HepG2 (cell line): ENCODE data around the gene ASB7. TPM values are rescaled to one million over a fixed set of nuclear protein-coding genes. Genes with fewer than 3 reads are reported as not detected.

Experiments
- ATF7 ChIP-seq, 2 experiments: fragments of 450-650 bp in 1 of 2; sonication (generic) in 1 of 2; formaldehyde crosslinking in 1 of 2; IDR thresholded peaks; 2 replicates each; pipeline versions ENCODE4 v1.4.0 to v1.6.1; 2016 to 2020; ENCODE audit warnings: antibody characterized with exemption in 1 of 2, mild to moderate bottlenecking in 1 of 2, missing genetic modification reagents in 1 of 2
- EZH2 ChIP-seq: conservative IDR thresholded peaks from 2 replicates; pipeline ENCODE4 v1.6.1; 2012; ENCODE audit warnings: mild to moderate bottlenecking, low read depth, low read length, moderate library complexity
- FLYWCH1 ChIP-seq: sonication (generic); formaldehyde crosslinking; IDR thresholded peaks from 2 replicates; pipeline ENCODE4 v1.8.1; 2023; ENCODE audit warnings: mild to moderate bottlenecking, missing genetic modification reagents
- HNRNPL ChIP-seq: fragments of 200-400 bp; formaldehyde crosslinking; IDR thresholded peaks from 2 replicates; pipeline ENCODE4 v1.6.1; 2017; ENCODE audit warnings: mild to moderate bottlenecking, low read depth, low read length
- IKZF1 ChIP-seq: fragments of 450-650 bp; IDR thresholded peaks from 2 replicates; pipeline ENCODE4 v1.7.1; 2016
- KAT8 ChIP-seq: IDR thresholded peaks from 2 replicates; pipeline ENCODE4 v1.6.1; 2016; ENCODE audit warnings: missing genetic modification reagents, missing compliant biosample characterization
- KDM2A ChIP-seq: sonication (generic); formaldehyde crosslinking; IDR thresholded peaks from 2 replicates; pipeline ENCODE4 v1.4.0; 2020; ENCODE audit warnings: low read depth, missing genetic modification reagents, borderline replicate concordance
- SIN3A ChIP-seq: IDR thresholded peaks from 2 replicates; pipeline ENCODE4 v1.6.1; 2011; ENCODE audit warnings: low read depth, mild to moderate bottlenecking, control low read depth, low read length, borderline replicate concordance
- THAP9 ChIP-seq: sonication (generic); formaldehyde crosslinking; IDR thresholded peaks from 2 replicates; pipeline ENCODE4; 2020; ENCODE audit warnings: missing genetic modification reagents, mild to moderate bottlenecking, borderline replicate concordance
- ZMAT3 ChIP-seq: sonication (generic); formaldehyde crosslinking; conservative IDR thresholded peaks from 2 replicates; pipeline ENCODE4 v1.7.0; 2021; ENCODE audit warnings: missing genetic modification reagents
- ZNF619 ChIP-seq: sonication (generic); formaldehyde crosslinking; IDR thresholded peaks from 2 replicates; pipeline ENCODE4 v1.4.0; 2020; ENCODE audit warnings: mild to moderate bottlenecking, missing genetic modification reagents
- ZNF687 ChIP-seq: sonication (generic); formaldehyde crosslinking; IDR thresholded peaks from 2 replicates; pipeline ENCODE4 v1.5.1; 2020; ENCODE audit warnings: mild to moderate bottlenecking, missing genetic modification reagents, moderate library complexity
- ZNF75D ChIP-seq: sonication (generic); formaldehyde crosslinking; IDR thresholded peaks from 2 replicates; pipeline ENCODE4 v1.8.1; 2023; ENCODE audit warnings: missing genetic modification reagents, mild to moderate bottlenecking, borderline replicate concordance
- ZNF782 ChIP-seq: sonication (generic); formaldehyde crosslinking; IDR thresholded peaks from 2 replicates; pipeline ENCODE4 v1.4.0; 2020; ENCODE audit warnings: missing genetic modification reagents, mild to moderate bottlenecking, borderline replicate concordance
- ZNF816 ChIP-seq: sonication (generic); formaldehyde crosslinking; IDR thresholded peaks from 2 replicates; pipeline ENCODE4 v1.8.0; 2022; ENCODE audit warnings: missing genetic modification reagents, mild to moderate bottlenecking, borderline replicate concordance
- polyA plus RNA-seq, 8 experiments: library from polyadenylated mRNA; depleted of rRNA in 3 of 8; stranded (reverse) in 7 of 8; unstranded in 1 of 8; fragments of >200 nt; fragmentation: Illumina TruSeq in 4 of 8; extraction: Trizol in 4 of 8; gene quantifications; 2 replicates each; pipeline versions ENCODE4 v1.2.1 to v1.2.3, GENCODE V29; 2011 to 2016; ENCODE audit warnings: low read depth in 4 of 8, missing spikeins in 1 of 8, mixed read lengths in 1 of 8; ENCODE audit not compliant: insufficient read depth in 1 of 8
- total RNA-seq, 5 experiments: library from RNA; depleted of rRNA; stranded (reverse); fragments of >200 nt; fragmentation: Illumina TruSeq; extraction: Trizol; gene quantifications; 2 replicates each; pipeline ENCODE4 v1.2.3, GENCODE V29; 2016; ENCODE audit warnings: low read depth in 1 of 5
- TF ChIP-seq, protein P1 (sequence below): sonication (generic); formaldehyde crosslinking; IDR thresholded peaks from 2 replicates; pipeline ENCODE4 v1.8.1; 2023; ENCODE audit warnings: mild to moderate bottlenecking, missing genetic modification reagents
- TF ChIP-seq, protein P2 (sequence below): sonication (generic); formaldehyde crosslinking; IDR thresholded peaks from 2 replicates; pipeline ENCODE4 v1.4.0; 2020; ENCODE audit warnings: mild to moderate bottlenecking, missing genetic modification reagents
- TF ChIP-seq, protein P3 (sequence below): sonication (generic); formaldehyde crosslinking; IDR thresholded peaks from 2 replicates; pipeline ENCODE4 v1.4.0; 2020; ENCODE audit warnings: missing genetic modification reagents

Gene ASB7
- total and polyA plus RNA-seq, 2 of the 13 experiments (the other 11 are each of a cell fraction or from before 2014, with no cell fraction given) = 7.7 to 12.1 TPM

- TF ChIP-seq KAT8 (CRISPR knock-in tag) (peak; percentile 87; the same call in 1 of the 2 replicates), IKZF1 (no peak), ZNF619 (CRISPR knock-in tag) (peak; percentile 47; the same call in 1 of the 2 replicates), ATF7 (IDR thresholded peaks at IDR 0.05) (no peak), ATF7 (CRISPR knock-in tag; IDR thresholded peaks at IDR 0.05) (0 out of 2 replicates have a peak, but pooled peaks have one; percentile 35), FLYWCH1 (CRISPR knock-in tag) (no peak), THAP9 (peak; percentile 95; the same call in 1 of the 2 replicates), ZNF816 (CRISPR knock-in tag) (no peak), EZH2 (no peak), ZNF782 (CRISPR knock-in tag) (peak; percentile 81; the same call in 1 of the 2 replicates), ZMAT3 (CRISPR knock-in tag) (peak; percentile 54; the same call in 1 of the 2 replicates), HNRNPL (peak; percentile 70; the same call in 1 of the 2 replicates), ZNF687 (CRISPR knock-in tag) (peak; percentile 69), KDM2A (CRISPR knock-in tag) (peak; percentile 77), ZNF75D (CRISPR knock-in tag) (no peak), SIN3A (peak; percentile 68; the same call in 1 of the 2 replicates)
- TF ChIP-seq, protein P1, sequence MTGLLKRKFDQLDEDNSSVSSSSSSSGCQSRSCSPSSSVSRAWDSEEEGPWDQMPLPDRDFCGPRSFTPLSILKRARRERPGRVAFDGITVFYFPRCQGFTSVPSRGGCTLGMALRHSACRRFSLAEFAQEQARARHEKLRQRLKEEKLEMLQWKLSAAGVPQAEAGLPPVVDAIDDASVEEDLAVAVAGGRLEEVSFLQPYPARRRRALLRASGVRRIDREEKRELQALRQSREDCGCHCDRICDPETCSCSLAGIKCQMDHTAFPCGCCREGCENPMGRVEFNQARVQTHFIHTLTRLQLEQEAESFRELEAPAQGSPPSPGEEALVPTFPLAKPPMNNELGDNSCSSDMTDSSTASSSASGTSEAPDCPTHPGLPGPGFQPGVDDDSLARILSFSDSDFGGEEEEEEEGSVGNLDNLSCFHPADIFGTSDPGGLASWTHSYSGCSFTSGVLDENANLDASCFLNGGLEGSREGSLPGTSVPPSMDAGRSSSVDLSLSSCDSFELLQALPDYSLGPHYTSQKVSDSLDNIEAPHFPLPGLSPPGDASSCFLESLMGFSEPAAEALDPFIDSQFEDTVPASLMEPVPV (CRISPR knock-in tag) = peak; percentile 16; the same call in 1 of the 2 replicates
- TF ChIP-seq, protein P2, sequence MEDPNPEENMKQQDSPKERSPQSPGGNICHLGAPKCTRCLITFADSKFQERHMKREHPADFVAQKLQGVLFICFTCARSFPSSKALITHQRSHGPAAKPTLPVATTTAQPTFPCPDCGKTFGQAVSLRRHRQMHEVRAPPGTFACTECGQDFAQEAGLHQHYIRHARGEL (CRISPR knock-in tag) = no peak
- TF ChIP-seq, protein P3, sequence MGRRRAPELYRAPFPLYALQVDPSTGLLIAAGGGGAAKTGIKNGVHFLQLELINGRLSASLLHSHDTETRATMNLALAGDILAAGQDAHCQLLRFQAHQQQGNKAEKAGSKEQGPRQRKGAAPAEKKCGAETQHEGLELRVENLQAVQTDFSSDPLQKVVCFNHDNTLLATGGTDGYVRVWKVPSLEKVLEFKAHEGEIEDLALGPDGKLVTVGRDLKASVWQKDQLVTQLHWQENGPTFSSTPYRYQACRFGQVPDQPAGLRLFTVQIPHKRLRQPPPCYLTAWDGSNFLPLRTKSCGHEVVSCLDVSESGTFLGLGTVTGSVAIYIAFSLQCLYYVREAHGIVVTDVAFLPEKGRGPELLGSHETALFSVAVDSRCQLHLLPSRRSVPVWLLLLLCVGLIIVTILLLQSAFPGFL (CRISPR knock-in tag) = no peak
These were observed at the start of gene ASB7, which contains the start of gene LINS1 (continued) for GRCh38 chr15:100602064-100602822.
